GM19455 (cell line): ENCODE data around the gene IGFBP4.

Experiments
- ATAC-seq: cut with Tn5 transposase; IDR thresholded peaks from one replicate; pipeline ENCODE4 v1.9.1; 2021; ENCODE audit not compliant: unreplicated experiment

IGFBP4 gene

DNA sequence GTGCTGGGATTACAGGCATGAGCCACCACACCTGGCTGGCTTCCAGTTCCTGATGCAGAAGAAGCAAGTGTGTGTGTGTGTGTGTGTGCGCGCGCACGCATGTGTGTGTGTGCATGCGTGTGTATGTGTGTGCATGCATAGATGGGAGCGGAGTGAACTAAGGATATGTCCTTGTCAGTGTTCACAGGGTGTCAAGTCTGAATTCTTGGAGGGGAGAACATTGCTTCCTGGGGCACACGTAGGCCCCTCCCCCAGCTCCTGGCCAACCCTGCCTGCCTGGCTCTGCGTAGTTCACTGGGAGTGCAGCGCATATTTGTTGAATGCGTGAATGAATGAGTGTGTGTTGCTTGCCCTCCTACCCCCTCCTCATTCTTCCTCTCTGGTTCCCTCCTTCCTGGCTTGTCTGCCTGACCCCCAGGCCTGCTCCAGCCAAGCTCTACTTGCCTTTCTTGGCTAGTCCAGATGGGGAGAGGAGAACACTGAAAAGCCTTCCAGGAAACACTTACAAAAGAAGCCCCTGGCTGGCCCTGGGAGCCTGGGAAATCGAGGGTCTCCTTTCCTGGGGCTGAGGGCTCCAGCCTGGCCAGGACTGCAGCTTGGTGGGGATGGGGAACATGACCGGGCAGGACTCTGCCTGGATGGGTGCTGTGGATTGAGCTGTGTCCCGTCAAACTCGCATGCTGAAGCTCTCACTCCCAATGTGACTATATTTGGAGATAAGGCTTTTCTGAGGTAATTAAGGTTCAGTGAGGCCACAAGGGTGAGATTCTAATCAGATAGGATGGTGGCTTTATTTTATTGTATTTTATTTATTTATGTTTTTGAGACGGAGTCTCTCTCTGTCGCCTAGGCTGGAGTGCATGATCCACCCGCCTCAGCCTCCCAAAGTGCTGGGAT is 27.9 kb downstream of the IGFBP4 start:
- ATAC-seq, result no peak

DNA sequence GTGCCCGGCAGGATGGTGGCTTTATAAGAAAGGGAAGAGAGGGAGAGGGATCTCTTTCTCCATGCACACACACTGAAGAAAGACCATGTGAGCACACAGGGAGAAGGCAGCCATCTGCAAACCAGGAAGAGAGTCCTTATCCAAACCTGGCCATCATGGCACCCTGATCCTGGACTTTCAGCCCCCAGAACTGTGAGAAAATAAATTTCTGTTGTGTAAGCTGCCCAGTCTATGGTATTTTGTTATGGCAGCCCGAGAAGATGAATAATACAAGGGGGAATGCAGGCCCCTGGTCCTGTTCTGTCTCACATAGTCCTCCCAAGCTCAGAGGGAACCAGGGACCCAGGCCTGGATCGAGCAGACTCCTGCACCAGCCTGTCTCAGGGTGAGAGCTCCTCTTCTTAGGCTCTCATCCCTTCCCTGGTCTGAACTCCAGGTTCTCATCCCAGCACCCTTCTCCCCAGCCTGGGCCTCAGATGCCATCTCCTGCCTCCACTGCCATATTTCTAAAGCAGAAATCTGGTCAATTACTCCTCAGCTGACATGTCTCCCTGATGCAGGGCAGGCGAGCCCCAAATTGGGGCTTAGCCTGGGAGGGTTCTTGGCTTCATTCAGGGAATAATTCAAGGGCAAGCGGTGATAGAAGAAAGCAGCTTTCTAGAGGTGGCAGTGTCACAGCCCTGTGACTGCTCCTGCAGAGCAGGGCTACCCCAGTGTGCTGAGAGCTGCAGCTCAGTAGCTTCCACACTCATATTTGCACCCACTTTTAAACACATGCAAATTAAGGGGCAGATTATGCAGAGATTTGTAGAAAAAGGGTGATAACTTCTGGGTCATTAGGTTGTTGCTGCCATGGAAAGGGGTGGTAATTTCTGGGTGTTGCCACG is 28.8 kb downstream of the IGFBP4 start:
- ATAC-seq, result no peak

DNA sequence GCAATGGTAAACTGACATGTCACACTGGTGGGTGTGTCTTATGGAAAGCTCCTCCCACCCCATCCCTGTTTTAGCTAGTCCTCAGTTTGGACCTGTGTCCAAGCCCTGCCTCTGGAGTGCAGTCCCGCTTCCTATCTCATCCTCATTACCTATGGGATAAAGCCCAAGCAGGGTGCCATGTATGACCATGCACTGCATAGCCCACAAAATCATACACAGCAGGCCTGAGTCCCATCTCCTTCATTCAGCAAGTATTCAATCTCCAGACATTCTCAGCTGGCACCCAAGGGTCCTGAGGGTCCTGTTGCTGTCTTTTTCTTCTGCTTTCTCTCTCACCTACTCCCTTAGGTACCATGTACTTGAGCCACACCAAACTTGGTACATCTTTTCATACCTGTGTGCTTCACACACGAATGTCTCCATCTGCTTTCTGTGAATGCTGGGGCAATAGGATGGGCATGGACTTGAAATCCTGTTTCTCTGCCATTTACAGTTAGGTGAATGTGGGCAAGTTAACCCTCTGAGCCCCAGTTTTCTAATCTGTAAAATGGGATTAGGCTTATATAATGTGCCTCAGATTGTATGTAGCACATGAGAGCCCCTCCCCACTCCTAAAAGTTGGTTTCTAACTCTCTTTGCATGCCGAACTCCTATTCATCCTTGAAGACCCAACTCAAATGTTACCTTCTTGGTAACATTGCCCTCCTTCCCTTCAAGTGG is 29.6 kb downstream of the IGFBP4 start:
- no peak for ATAC-seq

DNA sequence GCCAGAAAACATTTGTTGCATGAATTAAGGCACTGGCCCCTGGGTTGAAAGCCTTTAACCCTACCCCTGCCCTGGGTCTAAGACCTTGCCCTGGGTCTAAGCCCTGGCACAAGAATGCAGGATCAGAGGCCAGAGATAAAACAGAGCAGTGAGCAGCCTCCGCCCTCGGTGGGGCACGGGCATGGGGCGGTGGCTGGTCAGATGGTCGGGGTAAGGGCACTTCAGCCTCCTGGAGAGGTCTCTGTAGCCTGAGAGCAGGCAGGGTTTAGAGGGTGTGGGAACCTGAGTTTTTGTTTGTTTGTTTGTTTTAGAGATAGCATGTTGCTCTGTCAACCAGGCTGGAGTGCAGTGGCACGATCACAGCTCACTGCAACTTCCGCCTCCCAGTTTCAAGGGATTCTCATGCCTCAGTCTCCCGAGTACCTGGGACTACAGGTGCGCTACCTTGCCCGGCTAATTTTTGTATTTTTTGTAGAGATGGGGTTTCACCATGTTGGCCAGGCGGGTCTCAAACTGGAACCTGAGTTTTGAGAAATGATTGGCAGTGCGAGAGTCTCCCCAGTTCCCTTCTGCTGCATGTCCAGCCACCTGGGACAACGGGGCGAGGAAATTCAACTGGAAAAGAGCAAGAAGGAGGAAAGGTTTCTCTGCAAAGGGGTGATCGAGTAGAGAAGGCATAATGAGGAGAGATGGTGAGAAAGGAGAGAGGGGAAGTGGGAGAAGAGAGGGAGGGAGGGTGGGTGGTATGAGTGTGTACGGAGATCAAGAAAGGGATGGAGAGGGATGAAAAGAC is 30.5 kb downstream of the IGFBP4 start:
- no peak for ATAC-seq

DNA sequence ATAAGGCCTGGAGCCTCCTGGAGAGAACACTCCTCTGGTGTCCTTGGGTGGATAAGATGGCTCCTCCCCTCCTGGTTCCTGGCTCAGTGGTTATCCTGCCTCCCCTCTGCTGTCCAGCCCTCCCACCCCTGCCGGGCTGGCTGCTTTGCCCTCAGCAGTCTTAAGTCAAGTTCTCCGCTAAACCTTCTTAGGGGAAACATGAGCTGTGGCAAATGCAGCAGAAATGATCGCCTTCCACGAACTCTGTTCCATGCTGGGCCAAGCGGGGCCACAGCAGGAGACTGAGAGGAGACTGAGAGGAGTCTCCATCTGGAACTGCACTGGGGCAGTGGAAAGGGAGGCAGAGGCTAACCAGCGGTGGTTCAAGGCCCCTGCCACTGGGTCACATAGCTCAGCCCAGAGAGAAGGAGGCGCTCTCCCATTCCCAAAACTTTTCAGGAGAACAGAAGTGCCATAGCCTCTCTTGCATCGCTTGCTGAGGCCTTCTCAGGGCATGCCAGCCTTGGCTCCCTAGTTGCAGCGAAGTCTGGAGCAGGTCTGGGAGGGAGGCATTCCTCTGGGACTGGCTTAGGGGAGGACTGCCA is 31.3 kb downstream of the IGFBP4 start:
- ATAC-seq, result no peak

DNA sequence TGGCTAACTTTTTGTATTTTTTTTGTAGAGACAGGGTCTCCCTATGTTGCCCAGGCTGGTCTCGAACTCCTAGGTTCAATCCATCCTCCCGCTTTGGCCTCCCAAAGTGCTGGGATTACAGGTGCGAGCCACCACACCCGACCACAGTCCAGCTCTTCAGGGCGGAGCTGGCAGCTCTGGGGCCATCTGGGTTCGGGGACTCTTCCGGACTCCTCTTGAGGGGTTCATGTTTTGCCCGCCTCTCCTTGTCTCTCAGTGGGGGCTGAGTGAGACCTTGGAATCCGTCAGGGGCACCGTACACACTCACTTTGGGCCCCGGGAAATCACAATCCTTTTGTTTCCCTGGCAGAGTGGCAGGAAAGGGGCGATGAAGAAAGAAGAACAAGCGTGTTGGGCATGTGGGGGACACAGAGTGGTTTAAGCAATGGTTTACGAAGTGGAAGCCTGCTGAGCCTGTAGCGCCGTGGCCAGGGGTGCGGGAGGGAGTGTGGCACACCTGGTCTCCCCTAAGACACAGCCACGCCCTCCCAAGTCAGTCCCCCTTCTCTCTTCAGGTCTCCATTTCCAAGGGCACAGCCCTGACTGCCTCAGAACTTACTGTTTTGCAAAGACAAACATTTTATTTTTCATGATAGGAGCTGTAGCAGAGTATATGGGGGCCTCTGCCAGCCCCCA is 32.1 kb downstream of the IGFBP4 start:
- no peak for ATAC-seq

DNA sequence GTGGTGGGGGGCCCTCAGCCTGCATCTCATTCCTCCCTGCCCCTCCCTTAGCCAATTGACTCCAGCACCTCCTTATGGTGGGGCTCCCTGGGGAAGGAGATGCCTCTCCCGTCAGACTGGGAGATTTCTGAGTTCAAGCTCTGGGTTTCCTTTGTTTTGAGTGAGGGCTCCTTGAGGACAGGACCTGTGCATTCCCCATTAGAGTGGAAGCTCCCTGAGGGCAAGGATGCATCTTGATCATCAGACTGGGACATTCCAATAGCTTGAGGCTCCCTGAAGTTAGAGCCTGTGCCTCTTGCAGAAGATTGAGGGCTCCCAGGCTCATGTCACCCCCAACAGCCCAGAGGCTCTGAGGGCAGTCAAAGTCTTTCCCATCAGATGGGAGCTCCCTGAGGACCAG is 34.5 kb downstream of the IGFBP4 start:
- ATAC-seq, result no peak

DNA sequence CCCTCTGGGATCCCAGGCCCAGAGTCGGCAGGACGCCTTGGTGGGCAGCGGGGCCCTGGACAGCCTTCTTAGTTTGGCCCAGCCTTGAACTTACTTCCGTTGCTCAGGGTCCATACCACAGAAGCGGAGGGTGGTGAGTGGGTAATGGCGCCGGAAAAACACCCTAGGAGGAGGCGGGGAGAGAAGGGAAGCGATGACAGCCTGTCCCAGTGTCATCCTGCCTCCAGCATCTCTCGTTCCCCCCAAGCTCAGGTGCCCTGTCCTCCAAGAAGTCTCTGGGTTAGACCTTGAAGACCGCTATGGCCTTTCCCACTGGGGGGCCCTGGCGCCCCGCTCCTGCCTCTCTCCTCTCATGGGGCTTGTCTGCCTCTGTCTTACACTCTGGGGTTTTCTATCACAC is 35.2 kb downstream of the IGFBP4 start:
- no peak for ATAC-seq

DNA sequence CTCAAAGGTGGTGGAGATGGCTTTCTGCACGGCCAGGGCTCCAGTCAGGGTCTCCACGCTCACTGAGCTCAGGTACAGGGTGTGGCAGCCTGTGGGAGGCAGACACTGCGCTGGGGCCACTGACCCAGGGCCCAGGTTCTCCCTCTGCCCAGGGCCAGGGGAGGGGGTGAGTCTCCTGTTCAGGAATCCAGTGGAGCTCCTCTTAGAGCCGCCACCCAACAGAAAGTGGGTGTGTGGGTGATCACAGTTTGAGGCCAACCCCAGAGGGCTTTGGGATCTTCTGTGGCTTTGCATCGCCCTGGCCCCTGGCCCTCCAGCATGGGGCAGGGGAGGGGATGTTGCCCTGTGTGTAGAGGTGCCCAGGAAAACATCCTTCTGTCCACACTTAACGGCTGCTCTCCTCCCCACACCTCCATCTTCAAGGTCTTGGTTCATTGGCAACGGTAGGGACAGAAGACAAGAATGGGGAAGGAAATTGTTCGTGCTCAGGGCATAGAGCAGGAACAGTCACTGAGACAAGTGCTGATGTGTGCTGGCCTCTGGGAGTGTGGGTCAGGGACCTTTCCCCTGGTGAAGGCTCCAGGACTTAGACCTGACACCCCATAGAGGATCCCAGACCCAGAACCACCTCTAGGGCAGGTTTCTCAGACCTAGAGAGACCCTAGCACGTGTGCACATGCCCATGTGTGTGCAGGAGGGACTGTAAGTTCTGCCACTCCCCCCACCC is 36.7 kb downstream of the IGFBP4 start:
- no peak for ATAC-seq

DNA sequence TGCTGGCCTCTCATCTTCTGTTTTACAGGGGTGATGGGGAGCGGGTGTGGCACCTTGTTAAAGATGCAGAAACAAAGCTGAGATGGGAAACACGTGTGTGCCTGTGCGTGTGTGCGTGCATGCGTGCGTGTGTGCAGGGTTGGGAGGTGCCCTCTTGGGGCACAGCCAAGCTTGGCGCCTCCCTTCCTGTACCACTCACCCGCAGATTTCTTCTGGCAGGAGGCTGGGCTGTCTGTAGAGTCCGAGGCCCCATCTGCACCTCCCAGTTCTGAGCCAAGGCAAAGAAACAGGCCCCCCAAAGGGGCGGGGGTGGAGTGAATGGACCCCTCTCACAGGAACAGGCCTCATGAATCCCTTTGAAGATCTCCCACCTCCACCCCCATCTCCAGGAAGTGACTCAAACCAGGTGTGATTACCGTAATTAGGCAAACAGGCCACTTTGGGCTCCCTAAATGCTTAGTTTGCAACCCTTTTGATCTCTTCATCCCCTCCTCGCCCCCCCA is 37.3 kb downstream of the IGFBP4 start:
- no peak for ATAC-seq

DNA sequence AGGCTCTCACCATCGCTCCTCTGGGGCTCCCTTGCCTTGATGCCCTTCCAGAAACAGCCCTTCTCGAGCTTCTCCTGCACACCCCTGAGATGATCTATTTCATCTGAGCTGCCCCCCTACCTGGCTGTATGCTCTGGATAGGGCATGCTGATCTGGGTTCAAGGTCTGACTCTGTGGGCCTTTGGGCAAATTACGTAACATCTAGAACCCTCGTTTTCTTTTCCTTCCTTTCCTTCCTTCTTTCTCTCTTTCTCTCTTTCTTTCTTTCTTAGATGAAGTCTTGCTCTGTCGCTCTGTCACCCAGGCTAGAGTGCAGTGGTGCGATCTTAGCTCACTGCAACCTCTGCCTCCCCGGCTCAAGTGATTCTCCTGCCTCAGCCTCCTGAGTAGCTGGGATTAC is 37.9 kb downstream of the IGFBP4 start:
- no peak for ATAC-seq

DNA sequence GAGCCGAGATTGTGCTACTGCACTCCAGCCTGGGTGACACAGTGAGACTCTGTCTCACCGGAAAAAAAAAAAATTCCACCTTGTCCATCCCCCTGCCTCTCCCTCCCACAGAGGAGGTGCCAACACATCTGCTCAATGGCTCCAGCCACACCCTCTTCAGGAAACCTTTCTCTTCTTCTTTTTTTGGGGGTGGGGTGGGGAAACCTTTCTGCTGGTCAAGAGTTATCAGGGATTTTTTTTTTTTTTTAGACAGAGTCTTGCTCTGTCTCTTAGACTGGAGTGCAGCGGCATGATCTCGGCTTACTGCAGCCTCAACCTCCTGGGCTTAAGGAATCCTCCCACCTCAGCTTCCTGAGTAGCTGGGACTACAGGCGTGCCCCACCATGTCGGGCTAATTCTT is 39.5 kb downstream of the IGFBP4 start:
- no peak for ATAC-seq

DNA sequence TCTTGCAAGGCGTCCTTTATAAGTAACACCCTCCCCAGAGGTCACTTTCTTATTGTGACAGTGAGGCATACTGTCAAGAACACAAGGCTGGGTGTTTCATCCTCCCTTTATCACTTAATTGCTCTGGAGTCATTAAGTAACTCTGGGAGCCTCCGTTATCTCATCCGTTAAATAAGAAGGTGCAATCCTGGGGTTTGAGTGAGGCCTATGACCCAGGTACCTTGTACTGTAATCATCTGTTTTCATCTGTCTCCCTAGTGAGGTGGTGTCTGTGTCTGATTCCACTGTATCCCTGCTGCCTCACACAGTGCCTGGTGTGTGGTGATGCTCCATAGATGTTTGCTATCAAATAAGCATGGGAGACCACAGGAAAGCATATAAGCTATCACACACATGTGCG is 40.4 kb downstream of the IGFBP4 start:
- no peak for ATAC-seq

DNA sequence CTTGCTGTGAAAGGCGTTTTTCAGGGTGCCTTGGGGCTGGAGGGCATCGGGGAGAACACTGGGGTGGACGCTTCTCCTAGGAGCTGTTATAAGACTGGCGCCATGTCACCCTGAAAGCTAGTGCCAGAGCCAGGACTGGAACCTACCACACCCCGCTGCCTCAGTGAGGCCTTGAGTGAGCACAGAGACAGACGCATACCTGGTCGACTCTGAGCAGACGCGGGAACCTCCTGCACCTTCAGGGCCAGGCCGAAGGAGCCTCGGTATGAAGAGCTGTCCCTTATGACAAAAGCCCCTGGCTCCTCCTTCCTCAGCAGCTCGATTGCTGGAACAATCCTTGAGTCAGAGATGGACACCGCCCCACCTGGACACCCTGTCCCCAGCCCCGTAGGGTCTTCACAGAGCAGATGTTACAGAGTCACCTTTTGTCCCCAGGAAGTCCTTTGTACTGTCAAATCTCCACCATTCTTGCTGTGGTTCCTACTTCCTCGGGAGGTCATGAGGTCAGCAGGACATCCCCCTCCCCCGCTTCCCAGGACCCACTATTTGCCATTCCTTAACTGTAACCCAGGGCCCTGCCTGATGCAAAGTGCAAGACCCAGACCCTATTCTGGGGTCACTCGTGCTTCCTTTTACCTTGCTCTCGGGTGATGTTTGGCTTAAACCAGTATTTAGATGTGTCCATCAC is 41.2 kb downstream of the IGFBP4 start:
- no peak for ATAC-seq

DNA sequence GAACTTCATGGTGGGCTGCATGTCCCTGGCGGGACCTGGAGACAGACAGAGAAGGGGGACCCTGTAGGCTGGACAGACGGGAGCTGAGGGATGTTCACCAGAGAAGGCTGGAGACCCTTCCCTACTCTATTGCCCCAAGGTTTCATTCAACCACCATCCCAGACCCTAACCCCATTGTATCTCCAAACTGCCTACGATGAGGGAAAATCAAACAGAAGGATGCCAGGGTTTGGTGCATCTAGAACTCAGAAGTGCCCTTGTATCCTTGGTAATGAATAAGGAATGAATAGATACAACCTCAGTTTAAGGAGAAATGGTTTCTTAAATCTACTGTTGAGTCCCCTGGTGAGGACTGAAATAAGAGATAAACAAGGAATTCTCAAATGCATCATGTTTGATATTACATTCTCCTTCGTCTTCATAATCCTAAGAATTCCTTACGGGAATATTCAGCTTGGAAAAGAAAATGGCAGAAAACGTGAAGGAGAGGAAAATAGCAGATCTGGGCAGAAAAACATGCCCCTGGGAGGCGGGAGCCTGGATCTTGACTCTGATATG is 41.8 kb downstream of the IGFBP4 start:
- no peak for ATAC-seq

DNA sequence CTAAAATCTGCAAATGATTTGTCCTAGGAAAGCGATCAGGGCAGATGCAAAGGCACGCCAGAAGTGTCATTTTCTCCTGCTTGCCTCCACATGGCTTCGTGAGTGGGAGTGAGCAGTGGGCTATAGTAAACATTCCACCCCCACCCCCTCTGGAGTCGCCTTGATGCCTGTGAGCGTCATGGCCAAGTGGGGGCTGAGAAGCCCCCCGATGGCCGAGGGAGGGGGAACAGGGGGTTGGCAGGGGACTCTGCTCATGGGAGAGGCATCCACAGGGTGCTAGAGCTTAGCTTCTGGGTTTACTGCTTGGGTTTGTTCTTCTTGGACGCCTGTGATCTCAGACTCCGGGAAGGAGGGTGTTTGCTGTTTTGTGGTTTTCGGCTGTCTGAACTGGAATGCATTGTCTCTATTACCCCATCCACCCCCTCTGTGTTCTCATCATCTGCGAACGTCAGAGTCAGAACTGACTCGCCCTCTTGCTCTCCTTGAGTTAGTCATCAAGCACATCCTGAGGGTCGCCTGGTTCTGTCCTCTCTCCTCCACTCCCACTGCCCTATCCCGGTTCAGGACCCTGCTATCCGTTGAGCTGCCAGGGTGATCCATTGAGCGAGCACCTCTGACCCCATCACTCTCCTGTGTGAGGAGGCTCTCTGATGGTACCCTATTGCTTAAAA is 42.7 kb downstream of the IGFBP4 start:
- ATAC-seq, result no peak
